SJCRH30 (cell line): Measurements from ENCODE around the gene CHTF8. TPM values are rescaled to one million over a fixed set of nuclear protein-coding genes. Genes with fewer than 3 reads are reported as not detected.

Experiments used
- DNase-seq, 2 experiments: peaks; one replicate each; pipeline ENCODE4 v3.0.0-alpha.2; 2015 to 2020
- H3K27ac ChIP-seq: fragments of 250-450 bp; sonication (Bioruptor Pico); 2 replicates; pipeline ENCODE4 v1.5.1; 2020; ENCODE audit warnings: mild to moderate bottlenecking, moderate library complexity
- H3K27me3 ChIP-seq: fragments of 250-450 bp; sonication (Bioruptor Pico); 2 replicates; pipeline ENCODE4 v1.5.1; 2020; ENCODE audit warnings: mild to moderate bottlenecking, moderate library complexity
- H3K36me3 ChIP-seq: fragments of 250-450 bp; sonication (Bioruptor Pico); 2 replicates; pipeline ENCODE4 v1.5.1; 2020; ENCODE audit warnings: mild to moderate bottlenecking, moderate library complexity
- H3K4me1 ChIP-seq: fragments of 250-450 bp; sonication (Bioruptor Pico); 2 replicates; pipeline ENCODE4 v1.5.1; 2020; ENCODE audit warnings: mild to moderate bottlenecking, moderate library complexity
- H3K4me3 ChIP-seq: fragments of 250-450 bp; sonication (Bioruptor Pico); 2 replicates; pipeline ENCODE4 v1.5.1; 2020; ENCODE audit warnings: mild to moderate bottlenecking, moderate library complexity
- H3K9me3 ChIP-seq: fragments of 250-450 bp; sonication (Bioruptor Pico); replicated peaks from 2 replicates; pipeline ENCODE4 v1.5.1; 2020; ENCODE audit warnings: mild to moderate bottlenecking, moderate library complexity
- total RNA-seq: library from RNA; depleted of rRNA; stranded (reverse); fragments of >200 nt; shearing (Covaris generic); gene quantifications from 2 replicates; pipeline ENCODE4 v1.2.3, GENCODE V29; 2014

CHTF8 gene
- total RNA-seq, 1 experiment from 2014 or later, result 38.2 TPM

GRCh38 chr16:69111876-69112230 lies 20.5 kb downstream of the CHTF8 start:
- H3K4me3 ChIP-seq, result no peak overlapping the region
- no peaks in the 10 kb centered on the region for H3K9me3 ChIP-seq
- no peaks in the 10 kb centered on the region for H3K4me1 ChIP-seq
- H3K27ac ChIP-seq, result no peak overlapping the region
- no peaks in the 10 kb centered on the region for H3K36me3 ChIP-seq
- H3K27me3 ChIP-seq, result no peaks in the 10 kb centered on the region
- no peak for DNase-seq

- H3K27me3 ChIP-seq, result no peaks in the 10 kb centered on the region
- DNase-seq, result no peak
Measured at GRCh38 chr16:69111216-69111875, 21.0 kb downstream of the CHTF8 start.

GRCh38 chr16:69110406-69110805 lies 22.0 kb downstream of the CHTF8 start:
- no peaks in the 10 kb centered on the region for H3K4me1 ChIP-seq
- DNase-seq, result no peak
- no peak overlapping the region for H3K27ac ChIP-seq
- H3K9me3 ChIP-seq, result no peaks in the 10 kb centered on the region
- H3K36me3 ChIP-seq, result no peaks in the 10 kb centered on the region
- H3K4me3 ChIP-seq, result no peak overlapping the region
- H3K27me3 ChIP-seq, result no peaks in the 10 kb centered on the region

More at GRCh38 chr16:69111216-69111875, 21.0 kb downstream of the CHTF8 start:
- H3K4me1 ChIP-seq, result no peaks in the 10 kb centered on the region
- H3K4me3 ChIP-seq, result no peak overlapping the region
- no peaks in the 10 kb centered on the region for H3K36me3 ChIP-seq
- H3K9me3 ChIP-seq, result no peaks in the 10 kb centered on the region
- H3K27ac ChIP-seq, result no peak overlapping the region

- DNase-seq, result no peak
- H3K27me3 ChIP-seq, result no peaks in the 10 kb centered on the region
- H3K4me1 ChIP-seq, result no peaks in the 10 kb centered on the region
- H3K4me3 ChIP-seq, result no peak overlapping the region
- no peak overlapping the region for H3K27ac ChIP-seq
- no peaks in the 10 kb centered on the region for H3K36me3 ChIP-seq
- H3K9me3 ChIP-seq, result no peaks in the 10 kb centered on the region
Measured at GRCh38 chr16:69109486-69110270, 22.7 kb downstream of the CHTF8 start.

- Histone ChIP-seq H3K9me3 (no peaks in the 10 kb centered on the region), H3K4me3 (no peak overlapping the region), H3K36me3 (no peaks in the 10 kb centered on the region), H3K27me3 (no peaks in the 10 kb centered on the region), H3K27ac (no peak overlapping the region), H3K4me1 (no peaks in the 10 kb centered on the region)
- no peak for DNase-seq
Measured at GRCh38 chr16:69108905-69109252, 23.5 kb downstream of the CHTF8 start.

- H3K4me1 ChIP-seq, result no peaks in the 10 kb centered on the region
- H3K36me3 ChIP-seq, result no peaks in the 10 kb centered on the region
- H3K4me3 ChIP-seq, result no peak overlapping the region
- no peaks in the 10 kb centered on the region for H3K9me3 ChIP-seq
- H3K27ac ChIP-seq, result no peak overlapping the region
- no peaks in the 10 kb centered on the region for H3K27me3 ChIP-seq
- no peak for DNase-seq
Measured at GRCh38 chr16:69108064-69108904, 24.1 kb downstream of the CHTF8 start.

- no peak for DNase-seq
- Histone ChIP-seq H3K9me3 (no peaks in the 10 kb centered on the region), H3K36me3 (no peaks in the 10 kb centered on the region), H3K27me3 (no peaks in the 10 kb centered on the region), H3K27ac (no peak overlapping the region), H3K4me1 (no peaks in the 10 kb centered on the region), H3K4me3 (no peak overlapping the region)
Measured at GRCh38 chr16:69107316-69107962, 24.9 kb downstream of the CHTF8 start.

GRCh38 chr16:69106491-69107315 lies 25.7 kb downstream of the CHTF8 start:
- Histone ChIP-seq H3K36me3 (no peaks in the 10 kb centered on the region), H3K4me3 (peak overlapping the region; percentile 61), H3K27ac (no peak overlapping the region), H3K4me1 (no peaks in the 10 kb centered on the region), H3K27me3 (no peaks in the 10 kb centered on the region), H3K9me3 (no peaks in the 10 kb centered on the region)
- DNase-seq, result peak; percentile 9 to 15

- Histone ChIP-seq H3K4me3 (peak within 1 kb of the TSS; percentile 61), H3K36me3 (no peaks in the 10 kb centered on the region), H3K27ac (no peak within 1 kb of the TSS), H3K9me3 (no peaks in the 10 kb centered on the region), H3K4me1 (no peaks in the 10 kb centered on the region), H3K27me3 (no peaks in the 10 kb centered on the region)
- DNase-seq, result peak; percentile 42 to 57
Measured at GRCh38 chr16:69105501-69106361, 26.7 kb downstream of the CHTF8 start, which contains the start of gene HAS3. Gene HAS3 (plus strand): TSS chr16:69105653. CDS start chr16:69109396, 3,743 bp downstream.

- H3K4me1 ChIP-seq, result no peaks in the 10 kb centered on the region
- no peak for DNase-seq
- no peak overlapping the region for H3K4me3 ChIP-seq
- no peaks in the 10 kb centered on the region for H3K9me3 ChIP-seq
- H3K36me3 ChIP-seq, result no peaks in the 10 kb centered on the region
- H3K27me3 ChIP-seq, result no peaks in the 10 kb centered on the region
- H3K27ac ChIP-seq, result no peak overlapping the region
Measured at GRCh38 chr16:69100071-69100691, 32.2 kb downstream of the CHTF8 start.

GRCh38 chr16:69095193-69095592 lies 37.2 kb downstream of the CHTF8 start:
- Histone ChIP-seq H3K36me3 (no peaks in the 10 kb centered on the region), H3K9me3 (no peaks in the 10 kb centered on the region), H3K4me1 (no peaks in the 10 kb centered on the region), H3K27me3 (no peaks in the 10 kb centered on the region), H3K4me3 (no peak overlapping the region), H3K27ac (no peak overlapping the region)
- DNase-seq, result no peak

GRCh38 chr16:69094501-69094900 lies 37.9 kb downstream of the CHTF8 start:
- no peaks in the 10 kb centered on the region for H3K9me3 ChIP-seq
- no peak for DNase-seq

GRCh38 chr16:69093974-69094373 lies 38.4 kb downstream of the CHTF8 start:
- Histone ChIP-seq H3K27me3 (no peaks in the 10 kb centered on the region), H3K4me3 (no peak overlapping the region), H3K4me1 (peaks cover 3% of the 10 kb centered on the region; the same call in 1 of the 2 replicates), H3K27ac (no peak overlapping the region), H3K9me3 (no peaks in the 10 kb centered on the region), H3K36me3 (no peaks in the 10 kb centered on the region)
- DNase-seq, result no peak

More at GRCh38 chr16:69094501-69094900, 37.9 kb downstream of the CHTF8 start:
- no peaks in the 10 kb centered on the region for H3K27me3 ChIP-seq
- H3K36me3 ChIP-seq, result no peaks in the 10 kb centered on the region
- no peaks in the 10 kb centered on the region for H3K4me1 ChIP-seq
- H3K27ac ChIP-seq, result no peak overlapping the region
- no peak overlapping the region for H3K4me3 ChIP-seq
